BJ (cell line): ENCODE data around the gene DUT. TPM values are rescaled to one million over a fixed set of nuclear protein-coding genes. Genes with fewer than 3 reads are reported as not detected.

Source experiments
- CTCF ChIA-PET: fragments of 350-600 bp; formaldehyde crosslinking; extraction: SDS; loops from one replicate; lab custom pipeline; 2021; ENCODE audit warnings: antibody characterized with exemption, inconsistent platforms; lab: Yijun Ruan, JAX
- POLR2A ChIA-PET: fragments of 300-600 bp; sonication (Branson Sonifier 250); formaldehyde crosslinking; extraction: SDS; loops from one replicate; lab custom pipeline; 2021; ENCODE audit warnings: antibody characterized with exemption; lab: Charles Lee
- DNase-seq: peaks from one replicate; pipeline ENCODE4 v3.0.0-alpha.2; 2011; ENCODE audit warnings: low read depth
- H3K27me3 ChIP-seq: 2 replicates; pipeline ENCODE4 v1.6.0; 2011; ENCODE audit warnings: low read length; ENCODE audit not compliant: control insufficient read depth, insufficient read depth
- H3K36me3 ChIP-seq: 2 replicates; pipeline ENCODE4 v1.5.1; 2011; ENCODE audit warnings: low read length; ENCODE audit not compliant: control insufficient read depth, insufficient read depth
- H3K4me3 ChIP-seq: 2 replicates; pipeline ENCODE4 v1.5.1; 2011; ENCODE audit warnings: low read depth, mild to moderate bottlenecking, control low read depth, low read length
- polyA plus RNA-seq: library from polyadenylated mRNA; depleted of rRNA; stranded (reverse); fragments of >200 nt; gene quantifications from 2 replicates; pipeline ENCODE4 v1.2.3, GENCODE V29; 2011
- TF ChIP-seq, protein P1 (sequence below): IDR thresholded peaks from 2 replicates; pipeline ENCODE4 v1.5.1; 2011; ENCODE audit warnings: low read depth, mild to moderate bottlenecking, control low read depth, inconsistent platforms, low read length, moderate library complexity; ENCODE audit not compliant: insufficient read depth

Gene DUT
- polyA plus RNA-seq, 1 experiment = 49.3 TPM

DNA sequence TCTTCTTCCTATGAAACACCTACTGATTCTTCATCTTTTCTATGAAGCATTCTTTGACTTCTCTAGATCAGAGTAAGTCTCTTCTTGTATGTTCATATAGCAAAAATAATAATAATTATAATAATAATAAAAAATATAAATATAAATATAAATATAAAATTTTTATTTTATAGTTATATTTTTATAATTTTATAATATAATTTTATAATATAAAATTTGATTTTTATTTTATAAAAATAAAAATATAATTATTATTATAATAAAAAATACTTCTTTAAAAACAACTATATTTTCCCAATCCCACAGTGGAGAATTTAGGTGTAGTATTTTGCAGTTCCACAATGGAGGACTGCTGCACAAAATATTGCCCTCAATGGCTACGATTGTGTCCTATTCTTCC is 34.3 kb downstream of the DUT start:
- no peak for DNase-seq
- ChIA-PET POLR2A (no interaction called here), CTCF (interaction anchor here (0.6 kb wide), 1 partner anchor 303 kb away, joined by 3 read pairs; no protein-coding TSS in a partner anchor)
- Histone ChIP-seq H3K27me3 (no peaks in the 10 kb centered on the region), H3K4me3 (no peak overlapping the region), H3K36me3 (no peaks in the 10 kb centered on the region)
- TF ChIP-seq, protein P1, sequence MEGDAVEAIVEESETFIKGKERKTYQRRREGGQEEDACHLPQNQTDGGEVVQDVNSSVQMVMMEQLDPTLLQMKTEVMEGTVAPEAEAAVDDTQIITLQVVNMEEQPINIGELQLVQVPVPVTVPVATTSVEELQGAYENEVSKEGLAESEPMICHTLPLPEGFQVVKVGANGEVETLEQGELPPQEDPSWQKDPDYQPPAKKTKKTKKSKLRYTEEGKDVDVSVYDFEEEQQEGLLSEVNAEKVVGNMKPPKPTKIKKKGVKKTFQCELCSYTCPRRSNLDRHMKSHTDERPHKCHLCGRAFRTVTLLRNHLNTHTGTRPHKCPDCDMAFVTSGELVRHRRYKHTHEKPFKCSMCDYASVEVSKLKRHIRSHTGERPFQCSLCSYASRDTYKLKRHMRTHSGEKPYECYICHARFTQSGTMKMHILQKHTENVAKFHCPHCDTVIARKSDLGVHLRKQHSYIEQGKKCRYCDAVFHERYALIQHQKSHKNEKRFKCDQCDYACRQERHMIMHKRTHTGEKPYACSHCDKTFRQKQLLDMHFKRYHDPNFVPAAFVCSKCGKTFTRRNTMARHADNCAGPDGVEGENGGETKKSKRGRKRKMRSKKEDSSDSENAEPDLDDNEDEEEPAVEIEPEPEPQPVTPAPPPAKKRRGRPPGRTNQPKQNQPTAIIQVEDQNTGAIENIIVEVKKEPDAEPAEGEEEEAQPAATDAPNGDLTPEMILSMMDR = no peak

DNA sequence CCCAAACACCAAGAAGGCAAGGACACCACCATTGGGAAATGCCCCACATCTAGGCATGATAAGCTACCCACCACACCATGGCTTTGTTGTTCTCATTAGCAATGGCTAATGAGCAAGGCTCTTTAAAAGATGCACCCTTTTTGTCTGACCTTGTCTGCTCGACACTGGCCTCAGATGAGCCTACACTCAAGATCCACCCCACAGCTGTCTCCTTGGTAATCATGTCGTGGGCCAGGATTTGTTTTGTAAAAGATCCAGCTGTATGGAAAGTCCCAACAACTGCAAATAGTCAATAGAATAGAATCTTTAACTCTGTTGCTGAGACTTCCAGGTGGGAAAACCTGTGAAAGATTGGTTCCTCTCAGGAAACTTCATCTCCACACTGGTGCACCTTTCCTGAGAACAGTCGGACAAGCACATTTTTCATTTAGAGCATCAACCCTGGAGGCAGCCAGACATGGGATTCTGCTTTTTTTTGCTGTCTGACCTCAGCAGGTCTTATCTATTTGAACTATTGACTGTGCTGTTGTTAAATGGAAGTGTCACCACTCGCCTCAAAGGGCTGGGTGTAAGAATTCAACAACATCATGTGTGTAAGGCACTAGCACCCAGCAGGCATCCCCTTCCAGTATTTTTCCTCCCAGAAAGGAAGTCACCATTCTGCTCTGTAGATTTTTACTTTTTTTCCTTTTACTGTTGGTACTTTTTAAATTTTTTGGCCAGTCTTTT is 35.5 kb downstream of the DUT start:
- POLR2A ChIA-PET = no interaction called here
- TF ChIP-seq, protein P1 = no peak
- CTCF ChIA-PET = interaction anchor here (0.6 kb wide), 1 partner anchor 218 kb away, joined by 3 read pairs; no protein-coding TSS in a partner anchor
- H3K36me3 ChIP-seq = no peaks in the 10 kb centered on the region
- H3K4me3 ChIP-seq = no peak overlapping the region
- no peaks in the 10 kb centered on the region for H3K27me3 ChIP-seq
- no peak for DNase-seq

DNA sequence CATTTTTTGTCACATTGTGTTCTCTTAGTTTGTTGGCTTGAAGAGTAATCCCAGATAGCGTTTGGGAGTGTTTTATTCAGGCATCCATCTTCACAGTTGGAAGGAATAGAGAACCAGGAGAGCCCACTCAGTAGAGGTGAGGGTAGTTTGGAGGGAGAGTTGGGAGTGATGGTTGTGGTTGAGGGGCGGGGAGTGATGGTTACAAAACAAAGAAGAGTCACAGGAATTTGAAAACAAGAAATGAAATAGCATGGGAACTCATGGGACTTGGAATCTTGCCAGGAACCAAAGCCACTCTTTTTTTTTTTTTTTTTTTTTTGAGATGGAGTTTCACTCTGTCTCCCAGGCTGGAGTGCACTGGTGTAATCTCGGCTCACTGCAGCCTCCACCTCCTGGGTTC is 36.3 kb downstream of the DUT start:
- TF ChIP-seq, protein P1 = no peak
- Histone ChIP-seq H3K4me3 (no peak overlapping the region), H3K27me3 (no peaks in the 10 kb centered on the region), H3K36me3 (no peaks in the 10 kb centered on the region)
- POLR2A ChIA-PET = no interaction called here
- no peak for DNase-seq
- CTCF ChIA-PET = no interaction called here

DNA sequence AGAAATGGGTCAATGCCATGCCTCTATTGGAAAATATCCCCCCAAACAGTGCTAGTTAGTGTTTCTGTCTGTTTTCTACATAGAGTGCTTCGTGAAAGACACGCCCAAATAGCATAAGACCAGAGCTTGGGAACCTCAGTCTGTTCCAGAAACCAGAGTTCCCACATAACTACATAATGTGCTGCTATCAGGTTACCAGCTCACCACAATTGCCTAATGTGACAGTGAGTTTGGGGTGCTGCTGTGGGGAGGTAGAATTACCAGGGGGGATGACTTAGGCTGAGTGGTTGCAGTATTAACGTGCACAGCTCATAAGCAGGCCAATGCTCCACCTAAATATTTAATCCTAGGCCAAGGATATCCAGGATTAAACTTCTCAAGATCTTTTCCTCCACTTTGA is 39.2 kb downstream of the DUT start:
- Histone ChIP-seq H3K4me3 (no peak overlapping the region), H3K27me3 (no peaks in the 10 kb centered on the region), H3K36me3 (no peaks in the 10 kb centered on the region)
- POLR2A ChIA-PET = no interaction called here
- TF ChIP-seq, protein P1 = no peak
- CTCF ChIA-PET = interaction anchor here (1.1 kb wide), 1 partner anchor 111 kb away, joined by 3 read pairs; no protein-coding TSS in a partner anchor
- peak; percentile 70 for DNase-seq

DNA sequence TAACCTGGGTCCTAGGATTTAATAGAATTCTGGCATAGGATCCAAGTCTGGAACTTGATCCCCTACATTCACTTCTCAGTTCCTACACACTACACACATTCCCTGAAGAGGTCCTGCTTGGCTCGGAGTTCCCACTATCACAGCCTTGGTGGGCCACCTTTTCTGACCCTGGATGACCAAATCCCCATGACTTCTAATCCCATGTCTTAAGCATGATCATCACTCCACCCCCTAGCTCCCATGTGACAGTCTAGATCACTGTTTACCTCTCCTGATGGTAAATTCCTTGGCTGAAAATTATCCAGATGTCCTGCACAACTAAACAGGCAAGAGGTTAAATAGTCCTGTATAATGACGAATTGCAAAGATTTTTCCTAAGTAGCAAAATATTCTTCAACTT is 40.3 kb downstream of the DUT start:
- Histone ChIP-seq H3K27me3 (no peaks in the 10 kb centered on the region), H3K4me3 (no peak overlapping the region), H3K36me3 (no peaks in the 10 kb centered on the region)
- POLR2A ChIA-PET = no interaction called here
- TF ChIP-seq, protein P1 = no peak
- CTCF ChIA-PET = interaction anchor here (0.8 to 1.0 kb wide), 3 partner anchors 8 to 15 kb away, joined by 3 to 4 read pairs (median 3); no protein-coding TSS in a partner anchor
- no peak for DNase-seq
